ENCODE data around the gene CGNL1. TPM values are rescaled to one million over a fixed set of nuclear protein-coding genes. Genes with fewer than 3 reads are reported as not detected.

Gene CGNL1
- total and polyA plus RNA-seq, 10 of the 15 experiments (the other 5 are each of a cell fraction or from before 2014, with no cell fraction given), result under 0.01 to 0.27 (median 0.04) TPM; not detected in 3

DNA sequence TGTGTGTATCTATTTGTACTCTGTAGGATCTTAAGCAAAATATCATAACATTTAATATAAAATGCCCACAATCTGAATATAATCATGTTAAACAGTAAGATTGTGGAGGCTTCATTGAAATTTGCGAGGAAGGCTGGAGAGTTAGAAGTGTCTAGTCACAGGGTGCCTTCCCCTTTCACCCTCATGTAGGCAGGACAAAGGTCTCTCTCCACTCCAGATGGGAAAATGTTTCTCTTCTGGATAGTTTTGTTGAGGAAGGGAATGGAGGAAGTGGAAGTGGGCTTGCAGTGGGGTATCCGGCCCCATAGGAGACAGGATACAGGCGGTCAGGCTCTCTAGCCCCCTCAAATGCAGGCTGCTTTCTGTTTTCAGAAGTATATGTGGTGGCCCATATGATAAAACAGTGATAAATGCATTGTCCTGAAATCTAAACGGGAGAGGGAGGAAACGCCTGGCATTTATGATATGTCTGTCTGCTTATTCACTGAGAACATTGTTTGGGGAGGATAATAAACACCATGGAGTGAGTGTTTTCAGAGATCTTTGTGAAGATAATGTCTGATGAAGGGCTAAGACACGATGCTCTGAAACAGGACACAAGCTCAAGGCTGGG, 202.1 kb downstream of the CGNL1 start:
- FAIRE-seq, result no peak
- Histone ChIP-seq H3K9ac (ENCODE audit: control insufficient read depth, insufficient read depth, low read length) (no peak overlapping the region), H3K79me2 (ENCODE audit: control insufficient read depth, insufficient read depth, low read length) (no peaks in the 10 kb centered on the region), H3K4me2 (ENCODE audit: control insufficient read depth, insufficient read depth) (no peak overlapping the region), H4K20me1 (ENCODE audit: control insufficient read depth, insufficient read depth) (no peaks in the 10 kb centered on the region), H3K9me3 (replicated peaks; ENCODE audit: control insufficient read depth, insufficient read depth, low read length) (no peaks in the 10 kb centered on the region; the same call in 2 of the 3 replicates), H2AFZ (ENCODE audit: control insufficient read depth, low read depth, low read length) (no peak overlapping the region), H3K4me3 (no peak overlapping the region), H3K4me1 (ENCODE audit: control insufficient read depth, insufficient read depth, low read length) (no peaks in the 10 kb centered on the region), H3K27ac (ENCODE audit: control insufficient read depth, insufficient read depth) (no peak overlapping the region), H3K27me3 (replicated peaks in 1 of 2; ENCODE audit: control insufficient read depth in 2 of 2, insufficient read depth in 2 of 2, low read length in 1 of 2) (no peaks in the 10 kb centered on the region; a peak in 1 of 4 replicates), H3K36me3 (ENCODE audit: control insufficient read depth in 2 of 2, insufficient read depth in 2 of 2, low read length in 1 of 2) (no peaks in the 10 kb centered on the region)
- WGBS (ENCODE audit: insufficient coverage, insufficient replicate concordance, low lambda C conversion rate, missing lambda C conversion rate), result 10% methylated on average over 6 of the region's 6 CpGs
- RAD21 ChIA-PET (ENCODE audit: unreplicated experiment), result no interaction called here
- no peak for ATAC-seq
- DNase-seq (ENCODE audit: low read depth, low spot score), result no peak
- intact Hi-C loops (cut with micrococcal nuclease; ENCODE audit: unreplicated experiment) (no loop called here), in situ Hi-C loops (cut with MboI) (no loop called here)
- BruUV-seq (replicated peaks), result no TSS peak
- TF ChIP-seq NR2F1 (conservative IDR thresholded peaks at IDR 0.05) (no peak), HDAC2 (IDR thresholded peaks at IDR 0.05) (no peak), POLR2A (IDR thresholded peaks at IDR 0.05; ENCODE audit: low read depth, low read length) (no peak), NRF1 (conservative IDR thresholded peaks at IDR 0.05; ENCODE audit: low read depth, low read length) (no peak)
- SMC1A ChIA-PET (ENCODE audit: uncharacterized antibody, unreplicated experiment), result no interaction called here
- CTCF ChIA-PET, result interaction anchor here (0.5 kb wide), 1 partner anchor 1513 kb away, joined by 3 read pairs; no protein-coding TSS in a partner anchor
- POLR2A ChIA-PET, result no interaction called here

DNA sequence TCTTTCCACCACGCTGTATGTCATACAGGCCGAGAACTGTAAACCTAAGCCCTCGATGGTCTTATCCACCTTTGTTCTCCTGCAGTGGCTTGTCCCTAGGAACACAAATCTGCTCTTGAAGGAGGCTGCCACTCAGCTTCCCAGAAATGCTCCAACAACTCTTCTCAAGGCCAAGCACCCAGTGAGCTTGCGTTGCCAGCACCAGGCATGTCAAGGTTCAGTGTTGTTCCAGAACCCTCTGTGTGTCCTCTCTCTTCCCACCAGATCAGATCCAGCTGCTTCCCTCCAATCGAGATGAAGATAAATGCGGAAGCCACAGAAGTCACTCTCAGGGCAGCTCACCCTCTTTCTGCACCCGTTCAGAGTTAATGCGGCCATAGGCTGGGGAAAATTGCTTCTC, 204.1 kb downstream of the CGNL1 start:
- Histone ChIP-seq H3K36me3 (ENCODE audit: control insufficient read depth in 2 of 2, insufficient read depth in 2 of 2, low read length in 1 of 2) (no peaks in the 10 kb centered on the region), H3K4me3 (no peak overlapping the region), H3K27ac (ENCODE audit: control insufficient read depth, insufficient read depth) (no peak overlapping the region), H2AFZ (ENCODE audit: control insufficient read depth, low read depth, low read length) (no peak overlapping the region), H3K4me1 (ENCODE audit: control insufficient read depth, insufficient read depth, low read length) (no peaks in the 10 kb centered on the region), H3K9ac (ENCODE audit: control insufficient read depth, insufficient read depth, low read length) (no peak overlapping the region), H3K4me2 (ENCODE audit: control insufficient read depth, insufficient read depth) (no peak overlapping the region), H4K20me1 (ENCODE audit: control insufficient read depth, insufficient read depth) (no peaks in the 10 kb centered on the region), H3K27me3 (replicated peaks in 1 of 2; ENCODE audit: control insufficient read depth in 2 of 2, insufficient read depth in 2 of 2, low read length in 1 of 2) (no peaks in the 10 kb centered on the region), H3K9me3 (replicated peaks; ENCODE audit: control insufficient read depth, insufficient read depth, low read length) (no peaks in the 10 kb centered on the region; the same call in 2 of the 3 replicates), H3K79me2 (ENCODE audit: control insufficient read depth, insufficient read depth, low read length) (no peaks in the 10 kb centered on the region)
- ChIA-PET POLR2A (no interaction called here), RAD21 (ENCODE audit: unreplicated experiment) (no interaction called here), SMC1A (ENCODE audit: uncharacterized antibody, unreplicated experiment) (no interaction called here), CTCF (no interaction called here)
- DNase-seq (ENCODE audit: low read depth, low spot score) (no peak), ATAC-seq (no peak), FAIRE-seq (no peak)
- TF ChIP-seq, protein P1, sequence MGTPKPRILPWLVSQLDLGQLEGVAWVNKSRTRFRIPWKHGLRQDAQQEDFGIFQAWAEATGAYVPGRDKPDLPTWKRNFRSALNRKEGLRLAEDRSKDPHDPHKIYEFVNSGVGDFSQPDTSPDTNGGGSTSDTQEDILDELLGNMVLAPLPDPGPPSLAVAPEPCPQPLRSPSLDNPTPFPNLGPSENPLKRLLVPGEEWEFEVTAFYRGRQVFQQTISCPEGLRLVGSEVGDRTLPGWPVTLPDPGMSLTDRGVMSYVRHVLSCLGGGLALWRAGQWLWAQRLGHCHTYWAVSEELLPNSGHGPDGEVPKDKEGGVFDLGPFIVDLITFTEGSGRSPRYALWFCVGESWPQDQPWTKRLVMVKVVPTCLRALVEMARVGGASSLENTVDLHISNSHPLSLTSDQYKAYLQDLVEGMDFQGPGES (IDR thresholded peaks at IDR 0.05), result no peak
- TF ChIP-seq SIN3A (IDR thresholded peaks at IDR 0.05; ENCODE audit: low read depth, low read length) (no peak), NRF1 (conservative IDR thresholded peaks at IDR 0.05; ENCODE audit: low read depth, low read length) (no peak), ZBED1 (IDR thresholded peaks at IDR 0.05; ENCODE audit: borderline replicate concordance) (no peak), SMAD1 (IDR thresholded peaks at IDR 0.05; ENCODE audit: low read depth, partially characterized antibody) (no peak), MTA2 (IDR thresholded peaks at IDR 0.05; ENCODE audit: low read depth) (no peak), BRCA1 (IDR thresholded peaks at IDR 0.05; ENCODE audit: low read depth, low read length) (no peak)
- intact Hi-C loops (cut with micrococcal nuclease; ENCODE audit: unreplicated experiment), result no loop called here
- in situ Hi-C loops (cut with MboI), result no loop called here
- BruUV-seq (replicated peaks), result no TSS peak
- WGBS (ENCODE audit: insufficient coverage, insufficient replicate concordance, low lambda C conversion rate, missing lambda C conversion rate), result 35% methylated on average over 8 of the region's 8 CpGs

All from GM12878 (cell line).